GM12865 (cell line): ENCODE data around the gene PALLD.

Experiments
- DNase-seq: peaks from one replicate; pipeline ENCODE4 v3.0.0; 2010; ENCODE audit warnings: low read depth
- H3K4me3 ChIP-seq: 2 replicates; pipeline ENCODE4 v1.5.1; 2011; ENCODE audit warnings: mild to moderate bottlenecking, low read depth, low read length, control low read depth
- CTCF ChIP-seq: IDR thresholded peaks from 2 replicates; pipeline ENCODE4 v1.5.1; 2011; ENCODE audit warnings: low read length, control low read depth, low read depth, inconsistent platforms; ENCODE audit not compliant: insufficient read depth; ENCODE audit errors: missing control alignments

Gene PALLD

GRCh38 chr4:168642591-168642990, 145.7 kb downstream of the PALLD start:
- no peak for DNase-seq
- no peak overlapping the region for H3K4me3 ChIP-seq
- no peak for TF ChIP-seq CTCF

GRCh38 chr4:168643111-168643795, 146.4 kb downstream of the PALLD start:
- no peak overlapping the region for H3K4me3 ChIP-seq
- no peak for DNase-seq
- no peak for TF ChIP-seq CTCF

GRCh38 chr4:168643796-168644159, 146.9 kb downstream of the PALLD start:
- DNase-seq = no peak
- no peak overlapping the region for H3K4me3 ChIP-seq
- TF ChIP-seq CTCF = no peak

GRCh38 chr4:168646001-168646768, 149.3 kb downstream of the PALLD start:
- DNase-seq = no peak
- no peak for TF ChIP-seq CTCF
- no peak overlapping the region for H3K4me3 ChIP-seq

- no peak for TF ChIP-seq CTCF
- no peak for DNase-seq
- H3K4me3 ChIP-seq = no peak overlapping the region
Observed at GRCh38 chr4:168647646-168648375, 151.0 kb downstream of the PALLD start.

- DNase-seq = no peak
- no peak overlapping the region for H3K4me3 ChIP-seq
- TF ChIP-seq CTCF = no peak
Observed at GRCh38 chr4:168648494-168648893, 151.6 kb downstream of the PALLD start.
